Right cardiac atrium (tissue), 5 donors: ENCODE measurements around the gene ALOX15B. TPM values are rescaled to one million over a fixed set of nuclear protein-coding genes. Genes with fewer than 3 reads are reported as not detected.
A peak's percentile ranks its signal among the peaks of the same experiment; 100 is the strongest.

Source experiments
- ATAC-seq, 2 donors: fragments of 200-7000 bp; cut with Tn5 transposase; one replicate each; pipeline versions ENCODE4 v1.8.0 to v1.9.1; 2020; ENCODE audit warnings: moderate library complexity in 2 of 2, mild to moderate bottlenecking in 1 of 2
- DNase-seq, 3 donors: peaks; one replicate each; pipeline ENCODE4 v3.0.0-alpha.2; 2020
- H3K27ac ChIP-seq: one replicate; pipeline ENCODE4 v1.5.1; 2013; ENCODE audit warnings: mild to moderate bottlenecking, low read length, control low read depth, moderate library complexity
- H3K27me3 ChIP-seq: one replicate; pipeline ENCODE4 v1.6.1; 2013; ENCODE audit not compliant: control insufficient read depth, insufficient read depth
- H3K4me1 ChIP-seq: one replicate; pipeline ENCODE4 v1.6.1; 2013; ENCODE audit warnings: low read length; ENCODE audit not compliant: control insufficient read depth, insufficient read depth
- H3K4me3 ChIP-seq: one replicate; pipeline ENCODE4 v1.5.1; 2013; ENCODE audit warnings: low read length, control low read depth
- H3K9me3 ChIP-seq: one replicate; pipeline ENCODE4 v1.6.1; 2013; ENCODE audit warnings: low read length; ENCODE audit not compliant: control insufficient read depth
- WGBS: extraction: QIAGEN DNeasy Blood & Tissue Kit; methylation state at CpG from one replicate; pipeline ENCODE4 v1.1.7; 2013; 5-methylcytosine and 5-hydroxymethylcytosine counted together
- intact Hi-C, 4 donors: fragments of 100-400 bp; cut with DNase I; formaldehyde crosslinking; loops; one replicate each; pipeline versions ENCODE4 v1.11.0 to v1.14.0; 2022 to 2023
- polyA plus RNA-seq: library from polyadenylated mRNA; stranded (reverse); fragments of 200-250 nt; gene quantifications from one replicate; pipeline ENCODE4 v1.2.3, GENCODE V29; 2013
- total RNA-seq, 4 donors: library from RNA; stranded (reverse); fragmentation: NEBNext Ultra II Directional; extraction: Animal tissue kit (Norgen Biotek cat#: 25700); gene quantifications; one replicate each; pipeline ENCODE4 v1.2.1, GENCODE V29; 2021
- donor health status: healthy with polysubstance abuse.
- donor health status: DM: no; HTN: yes; CAD: no.
- donor health status: DM: no; HTN: no; CAD: no.
- donor health status: DM: no; HTN: yes; CAD: no; lungs with severe emphysema.
- donor health status: DM: yes; HTN: yes; CAD: no.

ALOX15B gene
- total and polyA plus RNA-seq, 5 donors = 0.25 to 0.68 (median 0.54) TPM

DNA sequence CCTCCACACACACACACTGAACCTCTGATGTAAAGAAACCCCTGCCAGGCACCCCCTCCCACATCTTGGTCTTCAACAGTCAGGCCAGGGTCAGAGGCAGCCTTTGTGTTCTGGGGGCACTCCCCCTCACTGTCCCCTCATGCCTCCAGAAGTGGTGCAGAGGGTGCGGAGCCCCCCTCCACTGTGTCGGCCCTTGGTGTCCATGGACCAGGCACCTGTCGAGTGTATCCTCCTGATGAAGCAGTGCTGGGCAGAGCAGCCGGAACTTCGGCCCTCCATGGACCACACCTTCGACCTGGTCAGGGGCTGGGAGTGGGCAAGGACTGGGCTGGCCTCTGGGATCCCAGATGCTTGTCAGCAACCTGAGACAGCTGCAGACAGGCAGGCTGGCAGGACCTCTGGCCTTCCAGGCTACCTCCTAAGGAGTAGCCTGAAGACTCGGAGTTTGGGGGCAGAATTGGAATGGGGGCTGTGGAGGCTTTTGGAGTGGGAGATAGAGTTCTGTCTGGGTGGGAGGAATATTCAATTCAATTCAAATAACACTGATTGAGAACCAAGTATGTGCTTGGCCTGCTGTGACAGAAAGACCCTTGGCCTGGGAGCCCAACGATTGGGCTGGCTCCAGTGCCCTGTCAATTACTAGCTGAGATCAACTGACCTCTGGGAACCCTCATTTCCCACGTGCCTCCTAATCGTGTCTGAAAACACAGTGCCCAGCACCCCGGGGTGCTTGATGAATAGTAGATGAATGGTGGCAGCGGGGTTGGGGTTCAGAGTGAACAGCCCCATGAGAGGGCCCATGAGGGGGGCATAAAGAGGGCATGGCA, 24.9 kb upstream of the ALOX15B start:
- Histone ChIP-seq H3K4me3 (no peak overlapping the region), H3K27me3 (no peaks in the 10 kb centered on the region), H3K27ac (no peak overlapping the region), H3K4me1 (no peaks in the 10 kb centered on the region), H3K9me3 (no peaks in the 10 kb centered on the region)
- intact Hi-C loops = no loop called here
- ATAC-seq = no peak
- no peak for DNase-seq
- WGBS = 85% methylated on average over 12 of the region's 12 CpGs

DNA sequence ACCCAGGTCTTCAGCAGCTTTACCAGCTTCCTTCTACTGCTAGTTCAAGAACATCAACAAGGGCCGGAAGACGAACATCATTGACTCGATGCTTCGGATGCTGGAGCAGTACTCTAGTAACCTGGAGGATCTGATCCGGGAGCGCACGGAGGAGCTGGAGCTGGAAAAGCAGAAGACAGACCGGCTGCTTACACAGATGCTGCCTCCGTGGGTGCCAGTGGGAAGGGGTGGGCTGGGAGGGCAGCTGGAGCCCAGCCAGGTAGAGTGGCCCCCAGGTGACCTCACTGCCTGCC, 24.4 kb upstream of the ALOX15B start:
- WGBS = 90% methylated on average over 9 of the region's 9 CpGs
- H3K27me3 ChIP-seq = no peaks in the 10 kb centered on the region
- H3K9me3 ChIP-seq = no peaks in the 10 kb centered on the region
- ATAC-seq (no peak), DNase-seq (no peak)
- no peaks in the 10 kb centered on the region for H3K4me1 ChIP-seq
- H3K27ac ChIP-seq = no peak overlapping the region
- H3K4me3 ChIP-seq = no peak overlapping the region
- intact Hi-C loops = no loop called here

- DNase-seq (peak in 1 of 3 donors; percentile 65), ATAC-seq (no peak)
- Histone ChIP-seq H3K27ac (no peak overlapping the region), H3K27me3 (no peaks in the 10 kb centered on the region), H3K4me1 (no peaks in the 10 kb centered on the region), H3K4me3 (no peak overlapping the region), H3K9me3 (no peaks in the 10 kb centered on the region)
- 70% methylated on average over 44 of the region's 44 CpGs for WGBS
- intact Hi-C loops = no loop called here
Observed at GRCh38 chr17:8015236-8015956, 23.5 kb upstream of the ALOX15B start.

DNA sequence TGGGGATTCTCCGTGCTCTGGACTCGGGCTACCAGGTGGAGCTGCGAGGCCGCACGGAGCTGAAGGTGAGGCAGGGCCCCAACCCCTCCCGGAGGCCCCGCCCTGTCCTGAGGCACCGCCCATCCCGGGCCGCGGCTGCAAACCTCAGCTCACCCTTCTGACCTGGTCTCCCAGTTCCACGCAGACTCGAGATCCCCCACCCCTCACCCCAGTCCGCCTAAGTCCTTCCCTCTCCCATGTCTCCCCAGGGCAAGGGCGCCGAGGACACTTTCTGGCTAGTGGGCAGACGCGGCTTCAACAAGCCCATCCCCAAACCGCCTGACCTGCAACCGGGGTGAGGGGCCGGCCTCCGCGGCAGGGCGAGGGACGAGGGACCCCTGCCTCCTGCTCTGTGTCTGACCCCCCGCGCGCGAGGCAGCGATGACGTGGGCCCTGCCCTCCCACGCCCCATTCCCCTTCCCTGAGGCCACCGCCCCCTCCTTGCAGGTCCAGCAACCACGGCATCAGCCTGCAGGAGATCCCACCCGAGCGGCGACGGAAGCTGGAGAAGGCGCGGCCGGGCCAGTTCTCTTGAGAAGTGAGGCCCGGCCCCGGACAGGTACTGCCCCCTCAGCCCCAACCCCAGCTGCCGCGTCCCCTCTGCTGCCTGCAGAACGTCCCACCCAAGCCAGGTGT, 22.8 kb upstream of the ALOX15B start:
- H3K4me3 ChIP-seq = peak overlapping the region; percentile 30
- ATAC-seq (peak; percentile 16 to 49), DNase-seq (peak in 1 of 3 donors; percentile 71)
- intact Hi-C loops = no loop called here
- H3K4me1 ChIP-seq = no peaks in the 10 kb centered on the region
- H3K27ac ChIP-seq = no peak overlapping the region
- H3K9me3 ChIP-seq = no peaks in the 10 kb centered on the region
- 2% methylated on average over 46 of the region's 46 CpGs for WGBS
- no peaks in the 10 kb centered on the region for H3K27me3 ChIP-seq

DNA sequence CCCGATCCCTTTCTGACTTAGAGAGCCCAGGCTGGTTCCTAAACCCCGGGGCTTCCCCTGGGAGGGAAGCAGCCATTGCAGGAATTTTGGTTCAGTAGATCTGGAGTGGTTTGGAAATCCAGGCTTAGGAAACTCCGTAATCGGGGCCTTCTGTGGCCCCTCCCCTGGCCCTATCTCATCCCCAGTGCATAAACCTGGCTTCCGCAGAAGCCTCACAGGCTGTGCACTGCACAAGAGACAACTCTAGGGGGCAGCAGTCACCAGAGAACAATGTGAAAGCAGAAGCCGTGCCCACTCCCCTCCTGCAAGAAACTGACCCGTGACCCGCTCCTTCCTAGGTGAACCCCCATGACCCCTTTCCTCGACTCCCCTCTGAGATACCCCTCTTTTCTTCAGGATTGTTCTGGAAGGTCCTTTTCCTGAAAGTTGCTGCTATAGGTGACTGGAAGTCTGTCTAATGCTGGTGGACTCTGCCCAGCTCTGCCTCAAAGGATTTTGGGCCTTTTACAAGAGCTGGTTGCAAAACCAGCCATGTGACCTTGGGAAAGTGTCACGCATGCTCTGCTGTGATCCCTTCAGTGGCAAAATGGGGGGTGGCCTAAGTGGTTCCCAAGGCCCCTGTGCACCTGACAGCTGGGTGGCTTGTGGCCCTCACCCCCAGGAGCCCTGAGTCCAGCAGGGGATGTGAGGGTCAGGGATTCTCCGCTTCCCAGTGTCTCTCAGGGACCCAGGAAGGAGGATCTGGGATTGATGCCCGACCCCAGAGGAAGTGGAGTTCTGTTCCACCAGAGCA, 22.0 kb upstream of the ALOX15B start:
- intact Hi-C loops = no loop called here
- H3K27me3 ChIP-seq = no peaks in the 10 kb centered on the region
- H3K27ac ChIP-seq = no peak overlapping the region
- ATAC-seq (peak; percentile 53 to 63), DNase-seq (peak; percentile 50 to 74 (median 65))
- 29% methylated on average over 12 of the region's 12 CpGs for WGBS
- no peaks in the 10 kb centered on the region for H3K9me3 ChIP-seq
- no peaks in the 10 kb centered on the region for H3K4me1 ChIP-seq
- peak overlapping the region; percentile 30 for H3K4me3 ChIP-seq

GRCh38 chr17:8018436-8018835, 20.4 kb upstream of the ALOX15B start:
- DNase-seq = no peak
- intact Hi-C loops = no loop called here
- no peak for ATAC-seq
- Histone ChIP-seq H3K27me3 (no peaks in the 10 kb centered on the region), H3K4me3 (no peak overlapping the region), H3K27ac (no peak overlapping the region), H3K9me3 (no peaks in the 10 kb centered on the region), H3K4me1 (no peaks in the 10 kb centered on the region)
- WGBS = 91% methylated on average over 3 of the region's 3 CpGs

DNA sequence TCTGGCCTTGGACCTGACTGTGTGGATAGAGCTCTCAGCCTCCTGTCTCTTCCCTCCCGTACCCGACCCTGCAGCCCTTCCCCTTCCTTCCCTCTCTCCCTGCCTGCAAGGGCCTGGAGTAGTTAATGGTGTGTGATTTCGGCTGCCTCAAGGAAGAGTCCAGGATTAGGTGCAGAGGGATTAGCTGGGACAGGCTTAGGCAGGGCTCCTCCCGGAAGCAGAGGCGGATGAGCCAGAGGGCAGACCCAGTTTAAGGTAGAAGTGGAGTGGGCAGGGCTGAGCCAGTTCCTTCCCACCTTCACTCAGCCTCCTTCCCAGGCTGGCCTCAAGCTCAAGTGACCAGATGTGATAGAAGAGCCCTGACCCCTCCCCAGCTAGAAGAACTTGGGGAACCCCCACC, 19.7 kb upstream of the ALOX15B start:
- Histone ChIP-seq H3K4me1 (no peaks in the 10 kb centered on the region), H3K27me3 (no peaks in the 10 kb centered on the region), H3K9me3 (no peaks in the 10 kb centered on the region), H3K4me3 (no peak overlapping the region), H3K27ac (no peak overlapping the region)
- intact Hi-C loops = no loop called here
- 57% methylated on average over 5 of the region's 5 CpGs for WGBS
- DNase-seq (no peak), ATAC-seq (no peak)

DNA sequence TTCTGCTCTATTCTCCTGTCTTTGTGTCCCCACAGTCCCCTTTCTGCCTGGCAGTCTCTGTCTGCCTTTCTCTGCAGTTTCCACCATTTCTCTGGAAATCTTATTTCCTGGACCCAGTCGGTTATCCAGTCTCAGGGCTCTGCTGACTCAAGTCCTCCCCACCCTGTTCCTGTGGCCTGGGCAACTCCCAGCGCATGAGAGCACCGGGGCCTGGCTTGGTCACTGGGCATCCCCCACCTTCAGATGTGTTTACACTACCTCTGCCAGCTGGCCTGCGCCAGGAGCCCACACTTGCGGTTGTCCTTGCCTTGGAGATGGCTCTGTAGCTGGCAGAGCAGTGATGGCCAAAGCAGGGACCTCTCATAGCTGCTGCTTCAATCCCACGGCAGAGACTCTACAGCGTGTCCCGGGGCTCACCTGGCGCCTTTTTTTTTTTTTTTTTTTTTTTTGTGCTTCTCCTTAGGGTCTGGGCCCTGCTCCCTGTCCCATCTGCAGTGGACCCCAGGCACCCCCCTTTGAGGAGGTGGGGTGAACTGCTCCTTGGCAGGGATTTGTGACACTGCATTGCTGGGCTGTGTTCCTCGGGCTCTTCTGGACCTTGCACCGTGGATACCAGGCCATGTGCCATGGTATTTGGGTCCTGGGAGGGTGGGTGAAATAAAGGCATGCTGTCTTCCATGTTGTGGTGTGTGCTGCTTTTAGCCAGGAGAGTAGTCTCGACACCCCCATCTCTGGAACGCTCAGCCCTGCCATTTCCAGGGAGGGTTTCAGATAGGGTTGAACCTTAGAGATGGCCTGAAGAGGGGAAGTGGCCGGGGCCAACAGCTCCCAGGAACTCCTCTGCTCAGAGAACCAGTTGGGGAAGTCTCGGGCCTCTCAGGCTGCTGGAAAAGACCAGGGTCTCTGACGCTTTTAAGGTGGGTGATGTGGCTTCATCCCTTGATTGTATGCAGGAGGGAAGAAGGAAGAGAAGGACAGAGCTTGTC, 18.9 kb upstream of the ALOX15B start:
- ATAC-seq (peak in 1 of 2 donors; percentile 76), DNase-seq (no peak)
- Histone ChIP-seq H3K27ac (no peak overlapping the region), H3K9me3 (no peaks in the 10 kb centered on the region), H3K4me3 (no peak overlapping the region), H3K27me3 (no peaks in the 10 kb centered on the region), H3K4me1 (no peaks in the 10 kb centered on the region)
- WGBS = 81% methylated on average over 16 of the region's 16 CpGs
- intact Hi-C loops = no loop called here

DNA sequence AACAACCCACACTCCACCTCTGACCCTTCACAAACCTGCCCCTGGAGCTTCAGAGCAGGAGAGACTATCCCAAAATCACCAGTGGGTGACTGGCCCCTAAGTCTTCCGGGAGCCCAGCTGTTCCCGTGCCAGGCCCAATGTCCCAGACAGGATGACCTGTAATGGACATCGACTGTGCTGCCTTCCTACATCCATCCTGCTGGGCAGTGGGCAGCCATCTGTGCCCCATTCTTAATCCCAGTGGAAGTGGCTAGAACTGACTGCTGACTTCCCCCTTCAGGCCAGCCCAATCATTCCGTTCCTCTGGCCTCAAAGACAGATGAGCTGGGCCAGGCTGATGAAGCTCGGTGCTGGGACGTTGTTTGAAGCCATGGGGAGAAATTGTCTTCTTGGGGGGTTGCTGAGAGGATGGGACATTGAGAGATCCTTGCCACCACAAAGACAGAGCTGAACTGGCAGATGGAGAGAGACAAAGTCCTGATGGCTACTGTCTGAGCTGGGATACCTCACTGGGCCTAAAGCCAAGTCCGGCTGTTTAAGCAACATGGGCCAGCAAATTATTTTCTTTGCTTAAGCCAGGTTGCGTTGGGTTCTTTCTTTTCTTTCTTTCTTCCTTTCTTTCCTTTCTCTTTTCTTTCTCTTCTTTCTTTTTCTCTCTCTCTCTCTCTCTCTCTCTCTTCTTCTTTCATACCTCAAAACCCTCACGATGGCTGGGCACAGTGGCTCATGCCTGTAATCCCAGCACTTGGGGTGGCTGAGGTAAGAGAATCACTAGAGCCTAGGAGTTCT, 17.9 kb upstream of the ALOX15B start:
- no peaks in the 10 kb centered on the region for H3K27me3 ChIP-seq
- ATAC-seq (no peak), DNase-seq (no peak)
- H3K4me3 ChIP-seq = no peak overlapping the region
- 84% methylated on average over 9 of the region's 9 CpGs for WGBS
- intact Hi-C loops = no loop called here
- no peaks in the 10 kb centered on the region for H3K9me3 ChIP-seq
- no peak overlapping the region for H3K27ac ChIP-seq
- H3K4me1 ChIP-seq = no peaks in the 10 kb centered on the region
